Occipital lobe (tissue), 2 donors: ENCODE results near the gene SH3BP2. TPM values are rescaled to one million over a fixed set of nuclear protein-coding genes. Genes with fewer than 3 reads are reported as not detected.

ENCODE experiments used
- DNase-seq: peaks from one replicate; lab custom pipeline; 2025; lab: John Stamatoyannopoulos, UW
- total RNA-seq: library from RNA; depleted of rRNA; stranded (reverse); fragments of >200 nt; gene quantifications from one replicate; pipeline ENCODE4 v1.2.3, GENCODE V29; 2014

Gene SH3BP2
- 24.8 TPM for total RNA-seq

GRCh38 chr4:2792711-2793585 is at the start of gene SH3BP2:
Gene SH3BP2, plus strand, starts transcription at chr4:2793085. Its CDS starts 27,533 bp downstream, at chr4:2820618.
- DNase-seq: no peak

- no peak for DNase-seq
These were observed 49.1 kb upstream of the SH3BP2 start for GRCh38 chr4:2743518-2744445.

GRCh38 chr4:2744576-2745270 is 48.2 kb upstream of the SH3BP2 start:
- DNase-seq: no peak

- DNase-seq: no peak
These were observed 47.4 kb upstream of the SH3BP2 start for GRCh38 chr4:2745516-2745915.

GRCh38 chr4:2745981-2746806 is 46.7 kb upstream of the SH3BP2 start:
- DNase-seq: no peak

GRCh38 chr4:2746891-2747695 is 45.8 kb upstream of the SH3BP2 start:
- DNase-seq: no peak

GRCh38 chr4:2750719-2751605 is 41.9 kb upstream of the SH3BP2 start:
- DNase-seq: no peak

- DNase-seq: no peak
These were observed 39.4 kb upstream of the SH3BP2 start for GRCh38 chr4:2753436-2753835.

- DNase-seq: no peak
These were observed 37.8 kb upstream of the SH3BP2 start for GRCh38 chr4:2754848-2755819.

- peak; percentile 51 for DNase-seq
These were observed 36.8 kb upstream of the SH3BP2 start, which contains the start of gene TNIP2 for GRCh38 chr4:2755821-2756690. Gene TNIP2, minus strand, starts transcription at chr4:2756336. Its CDS starts 47 bp downstream, at chr4:2756289.

- no peak for DNase-seq
These were observed 36.1 kb upstream of the SH3BP2 start for GRCh38 chr4:2756691-2757350.

- no peak for DNase-seq
These were observed 35.5 kb upstream of the SH3BP2 start for GRCh38 chr4:2757426-2757825.

- DNase-seq: no peak
These were observed 31.6 kb upstream of the SH3BP2 start for GRCh38 chr4:2761035-2761923.

- DNase-seq: no peak
These were observed 30.8 kb upstream of the SH3BP2 start for GRCh38 chr4:2762048-2762447.
